ENCODE measurements around the gene TTC13.

DNA sequence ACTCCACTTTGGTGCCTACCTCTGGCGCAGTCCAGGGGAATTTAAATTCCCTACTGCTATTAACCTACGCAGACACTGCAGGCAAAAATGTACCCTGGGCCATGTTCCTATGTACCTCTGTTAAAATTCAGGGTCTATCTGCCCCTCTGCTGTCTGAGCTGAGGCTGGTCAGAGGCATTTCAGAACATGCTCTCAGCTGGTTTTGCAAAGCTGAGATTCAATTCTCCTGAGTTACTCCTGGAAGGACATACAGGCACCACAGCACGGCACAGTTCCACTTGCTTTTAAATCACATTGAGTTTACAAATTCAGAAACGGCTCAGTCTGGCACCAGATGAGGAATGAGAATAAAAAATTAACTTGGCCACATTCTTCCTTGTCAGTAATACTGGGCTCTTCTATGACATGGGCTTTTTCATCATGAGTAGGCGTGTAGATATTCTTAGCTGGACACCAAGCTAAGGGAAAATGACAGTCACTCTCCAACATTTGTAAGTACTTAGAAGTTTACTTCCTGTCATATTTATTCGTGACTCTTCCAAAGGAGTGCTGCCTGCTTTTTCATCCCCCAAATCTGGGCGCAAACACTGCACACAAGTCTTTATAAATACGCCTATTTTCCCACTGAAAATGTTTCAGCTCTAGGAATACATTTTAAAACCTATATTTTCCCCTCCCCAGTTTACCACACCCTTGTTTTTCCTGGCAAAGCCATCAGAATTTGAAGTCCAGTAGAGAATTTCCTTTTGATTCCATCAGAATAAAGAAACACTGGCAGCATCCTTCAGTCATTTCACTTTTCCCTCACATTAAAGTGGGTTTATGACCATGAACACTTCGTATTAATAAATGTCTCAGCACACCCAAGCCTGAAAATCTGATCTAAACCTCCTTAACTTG is 112.2 kb downstream of the TTC13 start:
- TF ChIP-seq POLR2A (IDR thresholded peaks at IDR 0.05) (no peak), POLR2AphosphoS5 (IDR thresholded peaks at IDR 0.05) (no peak), EP300 (IDR thresholded peaks at IDR 0.05) (peak in 1 of 4 donors; percentile 17)
- TF ChIP-seq, protein P1, sequence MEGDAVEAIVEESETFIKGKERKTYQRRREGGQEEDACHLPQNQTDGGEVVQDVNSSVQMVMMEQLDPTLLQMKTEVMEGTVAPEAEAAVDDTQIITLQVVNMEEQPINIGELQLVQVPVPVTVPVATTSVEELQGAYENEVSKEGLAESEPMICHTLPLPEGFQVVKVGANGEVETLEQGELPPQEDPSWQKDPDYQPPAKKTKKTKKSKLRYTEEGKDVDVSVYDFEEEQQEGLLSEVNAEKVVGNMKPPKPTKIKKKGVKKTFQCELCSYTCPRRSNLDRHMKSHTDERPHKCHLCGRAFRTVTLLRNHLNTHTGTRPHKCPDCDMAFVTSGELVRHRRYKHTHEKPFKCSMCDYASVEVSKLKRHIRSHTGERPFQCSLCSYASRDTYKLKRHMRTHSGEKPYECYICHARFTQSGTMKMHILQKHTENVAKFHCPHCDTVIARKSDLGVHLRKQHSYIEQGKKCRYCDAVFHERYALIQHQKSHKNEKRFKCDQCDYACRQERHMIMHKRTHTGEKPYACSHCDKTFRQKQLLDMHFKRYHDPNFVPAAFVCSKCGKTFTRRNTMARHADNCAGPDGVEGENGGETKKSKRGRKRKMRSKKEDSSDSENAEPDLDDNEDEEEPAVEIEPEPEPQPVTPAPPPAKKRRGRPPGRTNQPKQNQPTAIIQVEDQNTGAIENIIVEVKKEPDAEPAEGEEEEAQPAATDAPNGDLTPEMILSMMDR (IDR thresholded peaks at IDR 0.05) = no peak
